22Rv1 (cell line): ENCODE measurements around the gene SLC4A9.

Experiments
- H3K27ac ChIP-seq: fragments of 450-650 bp; 2 replicates; pipeline ENCODE4 v1.5.1; 2017
- CTCF ChIP-seq: fragments of 450-650 bp; IDR thresholded peaks from 2 replicates; pipeline ENCODE4 v1.5.1; 2017; ENCODE audit warnings: mild to moderate bottlenecking
- ZFX ChIP-seq: fragments of 450-650 bp; IDR thresholded peaks from 2 replicates; pipeline ENCODE4 v1.6.1; 2017; ENCODE audit warnings: antibody characterized with exemption, borderline replicate concordance

SLC4A9 gene

GRCh38 chr5:140361901-140362300 is 1.9 kb downstream of the SLC4A9 start:
- TF ChIP-seq CTCF (no peak), ZFX (no peak)

GRCh38 chr5:140362311-140362710 is 2.3 kb downstream of the SLC4A9 start:
- H3K27ac ChIP-seq, result no peak overlapping the region
- TF ChIP-seq CTCF, result no peak

More at GRCh38 chr5:140361901-140362300, 1.9 kb downstream of the SLC4A9 start:
- H3K27ac ChIP-seq, result no peak overlapping the region

- no peak overlapping the region for H3K27ac ChIP-seq
- TF ChIP-seq ZFX (no peak), CTCF (peak; percentile 98)
Measured at GRCh38 chr5:140362875-140363630, 3.1 kb downstream of the SLC4A9 start.

GRCh38 chr5:140363631-140364471 is 3.9 kb downstream of the SLC4A9 start:
- no peak overlapping the region for H3K27ac ChIP-seq
- 0 out of 2 replicates have a peak, but pooled peaks have one; percentile 41 for TF ChIP-seq CTCF
- no peak for TF ChIP-seq ZFX

DNA sequence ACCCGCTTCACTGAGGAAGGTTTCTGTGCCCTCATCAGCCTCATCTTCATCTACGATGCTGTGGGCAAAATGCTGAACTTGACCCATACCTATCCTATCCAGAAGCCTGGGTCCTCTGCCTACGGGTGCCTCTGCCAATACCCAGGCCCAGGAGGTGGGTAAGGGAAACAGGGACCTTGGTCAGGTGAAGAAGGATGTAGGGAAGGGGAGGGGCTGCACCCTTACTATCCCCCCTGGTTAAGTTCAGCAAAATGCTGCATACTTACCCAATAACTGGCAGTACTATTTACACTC is 4.4 kb downstream of the SLC4A9 start:
- H3K27ac ChIP-seq, result no peak overlapping the region
- no peak for TF ChIP-seq CTCF
- TF ChIP-seq ZFX, result no peak

DNA sequence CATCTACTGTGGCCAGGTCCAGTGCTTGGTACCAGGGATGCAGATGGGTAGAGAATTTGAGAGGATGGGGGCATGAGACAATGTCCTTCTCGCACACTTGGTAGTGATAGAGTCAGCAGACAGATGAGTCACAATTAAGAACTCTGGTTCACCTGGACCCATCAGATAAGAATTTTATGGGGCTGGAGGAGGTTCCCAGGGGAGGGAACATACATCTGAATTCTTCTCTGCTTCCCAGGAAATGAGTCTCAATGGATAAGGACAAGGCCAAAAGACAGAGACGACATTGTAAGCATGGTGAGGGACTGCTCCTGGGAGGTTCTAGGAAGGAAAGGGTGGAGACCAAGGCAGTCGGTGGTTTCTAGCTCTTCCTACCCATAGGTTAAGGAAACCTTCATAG is 5.3 kb downstream of the SLC4A9 start:
- no peak for TF ChIP-seq CTCF
- no peak for TF ChIP-seq ZFX
- no peak overlapping the region for H3K27ac ChIP-seq

DNA sequence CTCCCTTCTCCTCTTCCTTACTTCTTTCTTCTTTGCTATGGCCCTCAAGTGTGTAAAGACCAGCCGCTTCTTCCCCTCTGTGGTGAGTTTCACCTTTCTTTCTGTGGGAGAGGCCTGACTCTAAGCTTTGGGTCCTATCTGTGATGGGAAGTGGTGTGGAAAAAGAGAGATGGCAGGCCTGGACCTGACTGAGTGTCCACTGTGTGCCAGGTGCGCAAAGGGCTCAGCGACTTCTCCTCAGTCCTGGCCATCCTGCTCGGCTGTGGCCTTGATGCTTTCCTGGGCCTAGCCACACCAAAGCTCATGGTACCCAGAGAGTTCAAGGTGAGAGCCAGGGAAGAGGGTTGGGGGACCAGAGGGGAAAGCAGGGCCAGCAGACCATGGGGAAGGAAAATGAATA is 5.9 kb downstream of the SLC4A9 start:
- H3K27ac ChIP-seq, result no peak overlapping the region
- TF ChIP-seq CTCF (no peak), ZFX (no peak)
